Measurements from ENCODE around the gene CLEC4M.
A peak's percentile ranks its signal among the peaks of the same experiment; 100 is the strongest.

Gene CLEC4M, protein sequence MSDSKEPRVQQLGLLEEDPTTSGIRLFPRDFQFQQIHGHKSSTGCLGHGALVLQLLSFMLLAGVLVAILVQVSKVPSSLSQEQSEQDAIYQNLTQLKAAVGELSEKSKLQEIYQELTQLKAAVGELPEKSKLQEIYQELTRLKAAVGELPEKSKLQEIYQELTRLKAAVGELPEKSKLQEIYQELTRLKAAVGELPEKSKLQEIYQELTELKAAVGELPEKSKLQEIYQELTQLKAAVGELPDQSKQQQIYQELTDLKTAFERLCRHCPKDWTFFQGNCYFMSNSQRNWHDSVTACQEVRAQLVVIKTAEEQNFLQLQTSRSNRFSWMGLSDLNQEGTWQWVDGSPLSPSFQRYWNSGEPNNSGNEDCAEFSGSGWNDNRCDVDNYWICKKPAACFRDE

DNA sequence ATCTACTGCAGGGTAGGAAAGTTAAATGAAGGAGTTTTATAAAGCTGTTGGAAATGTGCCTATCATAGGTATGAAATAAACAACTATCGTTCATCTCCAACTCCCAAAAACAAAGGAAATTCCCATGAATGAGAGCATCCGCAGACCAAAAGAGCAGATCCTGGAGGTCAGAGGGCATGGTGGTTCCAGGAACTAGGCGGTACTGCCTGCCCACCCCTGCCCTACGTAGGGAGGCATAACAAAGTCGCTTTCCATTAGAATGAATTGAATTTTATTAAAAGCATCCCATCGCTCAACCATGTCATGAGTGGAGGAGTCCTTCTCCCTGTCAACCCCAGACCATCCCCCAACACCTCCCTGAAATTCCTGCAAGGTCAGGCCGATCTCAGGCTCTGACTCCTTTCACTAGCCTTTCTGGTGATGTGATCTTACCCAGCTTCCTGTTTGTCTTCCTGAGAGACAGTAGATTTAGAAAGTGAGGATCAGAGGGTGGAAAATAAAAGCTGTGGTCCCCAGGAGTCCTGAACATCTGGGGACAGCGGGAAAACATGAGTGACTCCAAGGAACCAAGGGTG lies at the start of gene CLEC4M:
TSS of gene CLEC4M (plus strand) at position 525 of the 575 bp plus-strand sequence. CDS start at position 549, 24 bp downstream.
- peaks cover 33 to 46% (median 37%) of the 10 kb centered on the region in 11 experiments for H3K9me3 ChIP-seq (replicated peaks in 1 of 11)
- peaks cover 6 to 26% (median 18%) of the 10 kb centered on the region in 10 experiments for H3K4me1 ChIP-seq
- no peak within 1 kb of the TSS for H3K4me3 ChIP-seq
- no peaks in the 10 kb centered on the region for H4K20me1 ChIP-seq
- H3K27me3 ChIP-seq = no peaks in the 10 kb centered on the region
- peak within 1 kb of the TSS in 2 of 11 experiments; percentile 1 to 30; a peak in 1 of 22 replicates for H3K9ac ChIP-seq
- H3K4me2 ChIP-seq = peak within 1 kb of the TSS in 10 of 11 experiments; percentile 17 to 72 (median 53); a peak in 20 of 22 replicates
- H3K27ac ChIP-seq = peak within 1 kb of the TSS in 5 of 11 experiments; percentile 13 to 62 (median 49); a peak in 7 of 22 replicates
- H3K36me3 ChIP-seq = peaks cover 0 to 4% (median 0%) of the 10 kb centered on the region in 11 experiments; a peak in 1 of 22 replicates
- TF ChIP-seq Cebpa-rat (IDR thresholded peaks at IDR 0.05) = no peak

DNA sequence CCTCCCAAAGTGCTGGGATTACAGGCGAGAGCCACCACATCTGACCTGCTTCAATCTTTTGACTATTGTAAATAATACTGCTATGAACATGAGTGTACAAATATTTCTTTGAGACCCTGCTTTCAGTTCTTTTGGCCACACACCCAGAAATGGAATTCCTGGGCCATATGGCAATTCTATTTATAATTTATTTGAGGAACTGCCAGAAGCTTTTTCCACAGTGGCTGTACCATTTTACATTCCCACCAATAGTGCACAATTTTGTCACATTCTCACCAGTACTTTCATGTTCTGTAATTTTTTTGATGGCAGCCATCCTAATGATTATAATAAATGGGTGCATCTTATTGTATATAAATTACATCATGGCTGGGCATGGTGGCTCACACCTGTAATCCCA lies 47.4 kb upstream of the CLEC4M start:
- no peaks in the 10 kb centered on the region for H3K36me3 ChIP-seq
- peaks cover 38 to 67% (median 55%) of the 10 kb centered on the region in 10 experiments for H3K4me1 ChIP-seq
- no peak overlapping the region for H3K4me3 ChIP-seq
- no peaks in the 10 kb centered on the region for H3K27me3 ChIP-seq
- H3K9me3 ChIP-seq (replicated peaks in 1 of 11) = peaks cover 11 to 38% (median 16%) of the 10 kb centered on the region in 11 experiments
- H3K4me2 ChIP-seq = peak overlapping the region in 9 of 11 experiments; percentile 18 to 73 (median 53); a peak in 12 of 22 replicates
- peak overlapping the region in 8 of 11 experiments; percentile 17 to 70 (median 57); a peak in 10 of 22 replicates for H3K27ac ChIP-seq
- TF ChIP-seq Cebpa-rat (IDR thresholded peaks at IDR 0.05) = no peak
- H4K20me1 ChIP-seq = no peaks in the 10 kb centered on the region
- H3K9ac ChIP-seq = no peak overlapping the region

DNA sequence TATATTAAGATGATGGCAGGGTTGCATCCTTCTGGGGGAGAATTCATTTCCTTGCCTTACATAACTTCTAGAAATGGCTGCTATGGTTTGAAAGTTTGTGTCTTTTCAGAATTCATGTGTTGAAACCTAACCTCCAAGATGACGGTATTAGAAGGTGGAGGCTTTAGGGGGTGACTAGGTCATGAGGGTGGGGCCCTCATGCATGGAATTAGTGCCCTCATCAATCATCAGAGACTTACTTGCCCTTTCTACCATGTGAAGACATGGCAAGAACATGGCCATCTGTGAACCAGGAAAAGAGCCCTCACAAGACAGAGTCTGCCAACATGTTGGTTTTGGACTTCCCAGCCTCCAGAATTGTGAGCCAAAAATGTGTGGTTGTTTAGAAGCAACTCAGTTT lies 46.3 kb upstream of the CLEC4M start:
- Histone ChIP-seq H3K27ac (no peak overlapping the region), H3K9ac (no peak overlapping the region), H3K4me3 (no peak overlapping the region), H3K9me3 (replicated peaks in 1 of 11) (peaks cover 12 to 44% (median 18%) of the 10 kb centered on the region in 11 experiments), H3K27me3 (no peaks in the 10 kb centered on the region), H3K4me1 (peaks cover 46 to 67% (median 58%) of the 10 kb centered on the region in 10 experiments), H3K4me2 (no peak overlapping the region), H4K20me1 (no peaks in the 10 kb centered on the region), H3K36me3 (no peaks in the 10 kb centered on the region)
- TF ChIP-seq Cebpa-rat (IDR thresholded peaks at IDR 0.05) = no peak

DNA sequence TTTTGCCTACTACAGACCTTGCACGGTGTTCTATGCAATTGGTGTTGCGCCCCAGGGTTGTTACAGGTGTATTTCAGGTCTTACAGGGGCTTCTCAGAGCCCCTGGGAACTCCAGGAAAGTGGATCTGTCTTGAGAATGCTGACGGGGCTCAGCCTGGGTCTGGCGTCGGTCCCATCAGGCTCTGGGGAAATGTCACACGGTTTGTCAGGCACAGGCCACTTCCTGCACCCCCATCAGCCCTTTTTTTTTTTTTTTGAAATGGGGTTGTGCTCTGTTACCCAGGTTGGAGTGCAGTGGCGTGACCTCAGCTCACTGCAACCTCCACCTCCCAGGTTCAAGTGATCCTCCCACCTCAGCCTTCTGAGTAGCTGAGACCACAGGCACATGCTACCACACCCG lies 44.4 kb upstream of the CLEC4M start:
- no peak for TF ChIP-seq Cebpa-rat (IDR thresholded peaks at IDR 0.05)
- Histone ChIP-seq H4K20me1 (no peaks in the 10 kb centered on the region), H3K4me1 (peaks cover 49 to 70% (median 62%) of the 10 kb centered on the region in 10 experiments), H3K36me3 (no peaks in the 10 kb centered on the region), H3K9me3 (replicated peaks in 1 of 11) (peaks cover 12 to 44% (median 18%) of the 10 kb centered on the region in 11 experiments), H3K27ac (peak overlapping the region in 2 of 11 experiments; percentile 17 to 19; a peak in 3 of 22 replicates), H3K4me3 (no peak overlapping the region), H3K9ac (0 out of 22 replicates have a peak overlapping the region, but pooled peaks of 4 of the 11 experiments have one; percentile 2 to 23 (median 16)), H3K4me2 (peak overlapping the region; percentile 48 to 81 (median 74)), H3K27me3 (no peaks in the 10 kb centered on the region)

DNA sequence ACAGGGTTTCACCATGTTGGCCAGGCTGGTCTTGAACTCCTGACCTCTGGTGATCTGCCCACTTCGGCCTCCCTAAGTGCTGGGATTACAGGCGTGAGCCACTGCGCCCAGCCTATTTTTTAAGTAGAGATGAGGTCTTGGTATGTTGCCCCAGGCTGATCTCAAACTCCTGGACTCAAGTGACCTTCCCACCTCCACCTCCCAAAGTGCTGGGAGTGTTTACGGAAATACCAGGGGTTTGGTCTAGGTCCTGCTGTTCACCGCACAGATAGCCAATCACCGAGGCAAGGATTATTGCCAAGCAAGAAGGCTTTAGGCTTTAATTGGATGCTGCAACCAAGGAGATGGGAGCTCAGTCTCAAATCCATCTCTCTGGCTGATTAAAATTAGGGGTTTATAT lies 42.7 kb upstream of the CLEC4M start:
- Histone ChIP-seq H3K4me3 (no peak overlapping the region), H3K27me3 (no peaks in the 10 kb centered on the region), H3K4me2 (peak overlapping the region in 9 of 11 experiments; percentile 2 to 38 (median 20); a peak in 7 of 22 replicates), H3K4me1 (peaks cover 33 to 56% (median 48%) of the 10 kb centered on the region in 10 experiments), H3K36me3 (no peaks in the 10 kb centered on the region), H4K20me1 (no peaks in the 10 kb centered on the region), H3K27ac (no peak overlapping the region), H3K9me3 (replicated peaks in 1 of 11) (peaks cover 8 to 48% (median 18%) of the 10 kb centered on the region in 11 experiments), H3K9ac (no peak overlapping the region)
- TF ChIP-seq Cebpa-rat (IDR thresholded peaks at IDR 0.05) = no peak

DNA sequence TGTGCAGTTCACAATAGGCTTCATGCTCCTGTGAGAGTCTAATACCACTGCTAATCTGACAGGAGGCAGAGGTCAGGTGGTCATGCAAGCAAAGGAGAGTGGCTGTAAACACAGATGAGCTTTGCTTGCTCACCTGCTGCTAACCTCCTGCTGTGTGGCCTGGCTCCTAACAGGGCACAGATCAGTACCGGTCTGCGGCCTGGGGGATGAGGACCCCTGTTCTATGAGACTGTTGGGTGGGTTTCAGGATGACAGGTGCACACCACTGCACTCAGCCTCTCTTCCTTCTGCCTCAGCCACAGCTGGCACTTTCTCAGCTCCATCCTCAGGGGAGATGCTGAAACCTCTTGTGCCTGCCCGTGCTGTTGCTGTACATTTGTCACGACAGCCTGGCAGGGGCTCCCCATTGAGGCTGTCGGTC lies 40.8 kb upstream of the CLEC4M start:
- H3K4me2 ChIP-seq = peak overlapping the region in 8 of 11 experiments; percentile 25 to 73 (median 60); a peak in 16 of 22 replicates
- peaks cover 23 to 50% (median 44%) of the 10 kb centered on the region in 10 experiments for H3K4me1 ChIP-seq
- H3K36me3 ChIP-seq = no peaks in the 10 kb centered on the region
- H3K9me3 ChIP-seq (replicated peaks in 1 of 11) = peaks cover 0 to 33% (median 3%) of the 10 kb centered on the region in 11 experiments; a peak in 13 of 22 replicates
- H3K27me3 ChIP-seq = peaks cover 0 to 8% (median under 1%) of the 10 kb centered on the region in 11 experiments; a peak in 7 of 22 replicates
- H3K9ac ChIP-seq = peak overlapping the region in 1 of 11 experiments; percentile 45; a peak in 2 of 22 replicates
- H4K20me1 ChIP-seq = no peaks in the 10 kb centered on the region
- TF ChIP-seq Cebpa-rat (IDR thresholded peaks at IDR 0.05) = no peak
- H3K4me3 ChIP-seq = no peak overlapping the region
- no peak overlapping the region for H3K27ac ChIP-seq

DNA sequence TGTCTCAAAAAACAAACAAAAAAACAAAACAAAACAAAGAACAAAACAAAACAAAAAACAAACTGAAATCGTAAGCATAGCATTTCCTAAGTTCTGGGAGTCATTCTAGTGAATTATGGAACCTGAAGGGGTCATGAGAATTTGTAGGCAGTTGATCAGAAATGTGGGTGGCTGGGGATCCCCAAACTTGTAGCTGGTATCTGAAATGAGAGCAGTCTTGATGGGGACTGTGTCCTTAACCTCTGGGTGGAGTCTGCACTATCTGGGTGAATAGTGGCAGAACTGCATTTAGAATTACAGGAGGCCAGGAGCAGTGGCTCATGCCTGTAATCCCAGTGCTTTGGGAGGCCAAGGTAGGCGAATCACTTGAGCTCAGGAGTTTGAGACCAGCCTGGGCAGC lies 37.3 kb upstream of the CLEC4M start:
- Histone ChIP-seq H3K9me3 (replicated peaks in 1 of 11) (peaks cover 0 to 20% (median 4%) of the 10 kb centered on the region in 11 experiments; a peak in 9 of 22 replicates), H3K4me1 (peaks cover 18 to 38% (median 21%) of the 10 kb centered on the region in 10 experiments), H4K20me1 (no peaks in the 10 kb centered on the region), H3K9ac (no peak overlapping the region), H3K27ac (no peak overlapping the region), H3K4me2 (no peak overlapping the region), H3K4me3 (no peak overlapping the region), H3K27me3 (peaks cover 28 to 44% (median 36%) of the 10 kb centered on the region in 11 experiments), H3K36me3 (no peaks in the 10 kb centered on the region)
- no peak for TF ChIP-seq Cebpa-rat (IDR thresholded peaks at IDR 0.05)

DNA sequence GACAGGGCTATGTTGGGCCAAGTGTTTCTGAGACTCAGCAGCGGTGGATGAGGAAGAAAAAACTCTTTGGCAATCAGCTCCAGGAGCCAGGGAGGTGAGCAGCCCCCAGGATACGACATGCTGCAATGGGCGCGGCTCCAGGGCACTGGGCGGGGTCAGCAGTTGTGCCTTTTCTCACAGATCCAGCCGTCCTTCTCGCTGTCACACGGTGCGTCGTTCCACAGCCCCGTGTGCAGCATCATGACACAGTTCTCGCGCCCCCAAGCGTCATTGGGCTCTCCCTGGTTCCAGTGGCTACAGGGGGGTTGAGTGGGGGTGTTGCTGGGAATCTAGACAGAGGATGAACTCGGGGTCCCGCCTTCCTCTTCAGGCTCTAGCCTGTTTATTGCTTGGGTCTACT lies 33.8 kb upstream of the CLEC4M start:
- no peaks in the 10 kb centered on the region for H4K20me1 ChIP-seq
- H3K27me3 ChIP-seq = peaks cover 39 to 63% (median 54%) of the 10 kb centered on the region in 11 experiments
- H3K4me1 ChIP-seq = peaks cover 0 to 53% (median 22%) of the 10 kb centered on the region in 10 experiments; a peak in 15 of 20 replicates
- H3K36me3 ChIP-seq = no peaks in the 10 kb centered on the region
- peaks cover 0 to 13% (median 0%) of the 10 kb centered on the region in 11 experiments; a peak in 7 of 22 replicates for H3K9me3 ChIP-seq (replicated peaks in 1 of 11)
- peak overlapping the region in 5 of 11 experiments; percentile 35 to 69 (median 55); a peak in 8 of 22 replicates for H3K4me2 ChIP-seq
- H3K9ac ChIP-seq = no peak overlapping the region
- TF ChIP-seq Cebpa-rat (IDR thresholded peaks at IDR 0.05) = no peak
- no peak overlapping the region for H3K27ac ChIP-seq
- no peak overlapping the region for H3K4me3 ChIP-seq
